ENCODE results near the gene PLCB1. TPM values are rescaled to one million over a fixed set of nuclear protein-coding genes. Genes with fewer than 3 reads are reported as not detected.

PLCB1 gene
- total RNA-seq, 1 donor from 2014 or later = 37.4 TPM

- Mint-ChIP-seq H3K9me3 (ENCODE audit: unreplicated experiment) (no peaks in the 10 kb centered on the region), H3K27ac (ENCODE audit: unreplicated experiment) (no peak overlapping the region), H3K36me3 (ENCODE audit: unreplicated experiment) (no peaks in the 10 kb centered on the region), H3K27me3 (ENCODE audit: unreplicated experiment) (no peaks in the 10 kb centered on the region), H3K4me1 (ENCODE audit: low read depth, unreplicated experiment) (no peaks in the 10 kb centered on the region), H3K4me3 (ENCODE audit: unreplicated experiment) (no peak overlapping the region)
- no peak for TF ChIP-seq CTCF (IDR thresholded peaks at IDR 0.05; ENCODE audit: partially characterized antibody, unreplicated experiment)
- DNase-seq = no peak
Observed at GRCh38 chr20:8498571-8498970, 366.5 kb downstream of the PLCB1 start.

- Mint-ChIP-seq H3K4me1 (ENCODE audit: low read depth, unreplicated experiment) (no peaks in the 10 kb centered on the region), H3K27me3 (ENCODE audit: unreplicated experiment) (no peaks in the 10 kb centered on the region), H3K9me3 (ENCODE audit: unreplicated experiment) (no peaks in the 10 kb centered on the region), H3K4me3 (ENCODE audit: unreplicated experiment) (no peak overlapping the region), H3K27ac (ENCODE audit: unreplicated experiment) (no peak overlapping the region), H3K36me3 (ENCODE audit: unreplicated experiment) (no peaks in the 10 kb centered on the region)
- no peak for TF ChIP-seq CTCF (IDR thresholded peaks at IDR 0.05; ENCODE audit: partially characterized antibody, unreplicated experiment)
- no peak for DNase-seq
Observed at GRCh38 chr20:8504030-8504429, 372.0 kb downstream of the PLCB1 start.

- no peak for TF ChIP-seq CTCF (IDR thresholded peaks at IDR 0.05; ENCODE audit: partially characterized antibody, unreplicated experiment)
- H3K4me3 Mint-ChIP-seq (ENCODE audit: unreplicated experiment) = no peak overlapping the region
- no peaks in the 10 kb centered on the region for H3K27me3 Mint-ChIP-seq (ENCODE audit: unreplicated experiment)
- no peak overlapping the region for H3K27ac Mint-ChIP-seq (ENCODE audit: unreplicated experiment)
- no peaks in the 10 kb centered on the region for H3K9me3 Mint-ChIP-seq (ENCODE audit: unreplicated experiment)
- no peaks in the 10 kb centered on the region for H3K36me3 Mint-ChIP-seq (ENCODE audit: unreplicated experiment)
- no peaks in the 10 kb centered on the region for H3K4me1 Mint-ChIP-seq (ENCODE audit: low read depth, unreplicated experiment)
- no peak for DNase-seq
Observed at GRCh38 chr20:8505476-8506200, 373.6 kb downstream of the PLCB1 start.

GRCh38 chr20:8507231-8507630, 375.2 kb downstream of the PLCB1 start:
- H3K27ac Mint-ChIP-seq (ENCODE audit: unreplicated experiment) = no peak overlapping the region

More at GRCh38 chr20:8507231-8507630, 375.2 kb downstream of the PLCB1 start:
- TF ChIP-seq CTCF (IDR thresholded peaks at IDR 0.05; ENCODE audit: partially characterized antibody, unreplicated experiment) = no peak
- H3K27me3 Mint-ChIP-seq (ENCODE audit: unreplicated experiment) = no peaks in the 10 kb centered on the region
- no peak for DNase-seq
- H3K4me3 Mint-ChIP-seq (ENCODE audit: unreplicated experiment) = no peak overlapping the region
- H3K4me1 Mint-ChIP-seq (ENCODE audit: low read depth, unreplicated experiment) = no peaks in the 10 kb centered on the region
- H3K36me3 Mint-ChIP-seq (ENCODE audit: unreplicated experiment) = no peaks in the 10 kb centered on the region
- no peaks in the 10 kb centered on the region for H3K9me3 Mint-ChIP-seq (ENCODE audit: unreplicated experiment)
